ENCODE measurements around the gene SLC16A8. TPM values are rescaled to one million over a fixed set of nuclear protein-coding genes. Genes with fewer than 3 reads are reported as not detected.

SLC16A8 gene
- total and polyA plus RNA-seq, 7 donors, result 0.23 to 1.0 (median 0.29) TPM; not detected in 3

DNA sequence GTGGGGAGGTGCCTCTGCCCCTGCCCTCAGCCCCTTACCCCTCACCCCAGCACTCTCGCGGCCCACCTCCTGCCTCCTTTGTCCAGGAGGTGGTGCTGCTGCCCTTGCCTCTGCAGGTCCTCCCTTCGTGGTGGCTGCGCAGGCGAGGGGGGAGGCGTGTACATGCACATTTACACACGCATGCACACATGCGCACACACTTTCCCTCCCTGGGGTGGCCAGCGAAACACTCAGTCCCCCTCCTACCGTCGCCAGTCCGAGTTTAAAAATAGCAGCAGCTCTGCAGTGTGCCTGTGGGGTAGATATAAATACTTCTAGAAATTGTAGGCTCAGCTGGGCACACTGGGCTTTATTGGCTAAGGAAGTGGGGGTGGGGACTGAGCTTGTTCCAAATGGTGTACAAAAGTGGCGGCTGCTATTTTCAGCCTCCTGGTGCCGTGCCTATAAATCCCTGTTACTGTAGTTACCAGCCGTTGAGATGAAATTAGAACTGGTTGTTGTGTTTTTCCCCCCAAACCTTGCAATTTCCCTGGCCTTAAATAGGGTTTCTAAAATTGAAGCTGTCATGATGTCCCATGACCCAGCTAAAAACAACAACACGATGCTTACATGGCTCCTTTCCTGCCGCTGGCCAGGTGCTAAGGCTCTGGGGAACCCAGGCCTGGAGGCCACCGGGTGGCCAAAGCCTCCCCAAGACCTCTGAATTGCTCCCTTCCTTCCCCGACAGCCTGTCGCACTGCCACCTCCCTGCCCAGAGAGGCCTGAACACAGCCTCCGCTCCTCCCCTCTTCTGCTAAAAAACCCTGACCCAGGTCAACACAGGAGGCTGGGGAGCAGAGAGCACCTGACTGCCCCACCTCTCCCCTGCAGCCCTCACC, 14.4 kb downstream of the SLC16A8 start:
- peaks cover 55% of the 10 kb centered on the region for H3K4me1 ChIP-seq
- TF ChIP-seq, protein P1, sequence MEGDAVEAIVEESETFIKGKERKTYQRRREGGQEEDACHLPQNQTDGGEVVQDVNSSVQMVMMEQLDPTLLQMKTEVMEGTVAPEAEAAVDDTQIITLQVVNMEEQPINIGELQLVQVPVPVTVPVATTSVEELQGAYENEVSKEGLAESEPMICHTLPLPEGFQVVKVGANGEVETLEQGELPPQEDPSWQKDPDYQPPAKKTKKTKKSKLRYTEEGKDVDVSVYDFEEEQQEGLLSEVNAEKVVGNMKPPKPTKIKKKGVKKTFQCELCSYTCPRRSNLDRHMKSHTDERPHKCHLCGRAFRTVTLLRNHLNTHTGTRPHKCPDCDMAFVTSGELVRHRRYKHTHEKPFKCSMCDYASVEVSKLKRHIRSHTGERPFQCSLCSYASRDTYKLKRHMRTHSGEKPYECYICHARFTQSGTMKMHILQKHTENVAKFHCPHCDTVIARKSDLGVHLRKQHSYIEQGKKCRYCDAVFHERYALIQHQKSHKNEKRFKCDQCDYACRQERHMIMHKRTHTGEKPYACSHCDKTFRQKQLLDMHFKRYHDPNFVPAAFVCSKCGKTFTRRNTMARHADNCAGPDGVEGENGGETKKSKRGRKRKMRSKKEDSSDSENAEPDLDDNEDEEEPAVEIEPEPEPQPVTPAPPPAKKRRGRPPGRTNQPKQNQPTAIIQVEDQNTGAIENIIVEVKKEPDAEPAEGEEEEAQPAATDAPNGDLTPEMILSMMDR (IDR thresholded peaks at IDR 0.05), result peak; percentile 59
- peak overlapping the region; percentile 95 for H3K27ac ChIP-seq
- DNase-seq (peak; percentile 80 to 96), ATAC-seq (peak; percentile 82 to 88 (median 86))
- H3K36me3 ChIP-seq (ENCODE audit: insufficient read depth in 1 of 2, low read depth in 1 of 2), result peaks cover 0 to 58% of the 10 kb centered on the region in 2 donors
- no peaks in the 10 kb centered on the region for H3K9me3 ChIP-seq
- no peaks in the 10 kb centered on the region for H3K27me3 ChIP-seq (ENCODE audit: insufficient read depth in 3 of 3, low read length in 2 of 3)
- peak overlapping the region; percentile 63 for H3K4me3 ChIP-seq
- intact Hi-C loops (cut with DNase I), result loop anchor here (5.0 to 10.0 kb wide), 2 partner anchors 103 to 285 kb away; no protein-coding TSS in a partner anchor
- 18 to 27% (median 24%) methylated on average over 21 of the region's 21 CpGs for WGBS, 3 donors

DNA sequence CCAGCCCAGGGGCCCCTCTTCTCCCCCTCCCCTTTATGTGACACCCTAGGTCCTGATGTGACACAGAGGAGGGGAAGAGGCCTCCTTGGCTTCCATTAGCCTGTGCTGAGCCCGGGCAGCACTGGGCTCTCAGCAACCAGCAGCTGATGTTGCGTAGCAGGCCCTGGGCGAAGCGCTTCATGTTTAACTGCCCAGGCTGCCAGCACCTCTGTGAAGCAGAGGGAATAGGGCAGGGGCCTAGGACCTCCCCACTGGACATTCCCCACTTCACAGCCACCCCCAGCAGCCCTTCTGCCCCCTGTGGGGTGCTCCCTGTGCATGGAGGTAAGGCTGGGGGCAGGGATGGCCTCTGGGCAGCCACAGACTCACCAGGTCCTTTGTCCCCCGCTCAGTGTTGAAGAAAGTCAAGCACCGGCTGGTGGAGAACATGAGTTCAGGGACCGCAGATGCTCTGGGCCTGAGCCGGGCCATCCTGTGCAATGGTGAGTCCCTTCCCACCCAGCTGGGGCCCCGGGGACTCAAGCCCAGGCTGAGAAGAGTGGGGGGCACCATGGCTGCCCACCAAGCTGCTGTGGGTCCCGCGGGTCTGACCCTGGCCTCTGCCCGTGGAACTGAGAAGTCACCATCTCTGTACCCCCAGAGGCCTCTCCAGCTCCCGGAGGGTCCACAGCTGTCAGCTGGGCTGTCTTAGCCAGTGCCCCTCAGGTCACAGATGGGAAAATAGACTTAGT, 15.2 kb downstream of the SLC16A8 start:
- no peaks in the 10 kb centered on the region for H3K27me3 ChIP-seq (ENCODE audit: insufficient read depth in 3 of 3, low read length in 2 of 3)
- intact Hi-C loops (cut with DNase I), result loop anchor here in 1 of 2 donors (10.0 kb wide), 1 partner anchor 286 kb away; no protein-coding TSS in a partner anchor
- peak overlapping the region; percentile 95 for H3K27ac ChIP-seq
- peaks cover 0 to 52% of the 10 kb centered on the region in 2 donors for H3K36me3 ChIP-seq (ENCODE audit: insufficient read depth in 1 of 2, low read depth in 1 of 2)
- ATAC-seq, result peak; percentile 10 to 46 (median 30)
- H3K9me3 ChIP-seq, result no peaks in the 10 kb centered on the region
- peaks cover 55% of the 10 kb centered on the region for H3K4me1 ChIP-seq
- peak; percentile 17 to 58 for DNase-seq
- H3K4me3 ChIP-seq, result peak overlapping the region; percentile 63
- TF ChIP-seq, protein P1 (IDR thresholded peaks at IDR 0.05), result no peak
- WGBS, 3 donors, result 36 to 53% (median 37%) methylated on average over 12 to 13 of the region's 13 CpGs

DNA sequence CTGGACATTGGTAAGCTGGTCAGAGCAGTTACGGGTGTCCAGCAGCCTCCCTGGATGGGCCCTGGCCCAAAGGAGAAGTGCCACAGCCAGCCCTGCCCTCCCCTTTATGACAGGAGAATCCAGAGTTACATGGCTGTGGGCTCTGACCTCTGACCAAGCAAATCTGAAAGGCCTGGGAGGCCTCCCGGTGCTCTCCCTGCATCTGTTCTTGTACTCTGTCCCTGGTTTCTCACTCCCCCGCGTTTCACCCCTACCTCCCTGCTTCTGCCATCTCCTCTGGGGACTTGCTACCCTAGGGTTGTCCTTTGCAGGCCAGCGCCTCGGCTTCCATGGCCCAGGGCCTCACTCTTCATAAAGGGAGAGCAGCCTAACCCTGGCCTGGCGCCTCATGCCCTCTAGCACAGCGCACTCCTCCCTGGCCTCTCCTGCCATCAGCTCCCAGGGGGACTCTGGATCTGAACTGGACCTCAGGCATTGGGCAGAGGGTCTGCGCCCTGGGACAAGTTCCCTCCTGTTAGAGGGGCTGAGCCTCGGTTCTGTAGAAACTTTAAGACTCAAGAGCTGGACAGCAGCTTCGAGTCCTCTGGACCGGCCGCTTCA, 16.1 kb downstream of the SLC16A8 start:
- Histone ChIP-seq H3K4me3 (peak overlapping the region; percentile 63), H3K9me3 (no peaks in the 10 kb centered on the region), H3K36me3 (ENCODE audit: insufficient read depth in 1 of 2, low read depth in 1 of 2) (peaks cover 0 to 42% of the 10 kb centered on the region in 2 donors), H3K4me1 (peaks cover 55% of the 10 kb centered on the region), H3K27me3 (ENCODE audit: insufficient read depth in 3 of 3, low read length in 2 of 3) (no peaks in the 10 kb centered on the region), H3K27ac (peak overlapping the region; percentile 95)
- peak in 3 of 4 donors; percentile 6 to 24 (median 7) for ATAC-seq
- intact Hi-C loops (cut with DNase I), result loop anchor here in 1 of 2 donors (10.0 kb wide), 1 partner anchor 287 kb away; no protein-coding TSS in a partner anchor
- peak; percentile 20 to 70 for DNase-seq
- TF ChIP-seq, protein P1 (IDR thresholded peaks at IDR 0.05), result no peak
- WGBS, 3 donors, result 51 to 77% (median 60%) methylated on average over 13 of the region's 13 CpGs

DNA sequence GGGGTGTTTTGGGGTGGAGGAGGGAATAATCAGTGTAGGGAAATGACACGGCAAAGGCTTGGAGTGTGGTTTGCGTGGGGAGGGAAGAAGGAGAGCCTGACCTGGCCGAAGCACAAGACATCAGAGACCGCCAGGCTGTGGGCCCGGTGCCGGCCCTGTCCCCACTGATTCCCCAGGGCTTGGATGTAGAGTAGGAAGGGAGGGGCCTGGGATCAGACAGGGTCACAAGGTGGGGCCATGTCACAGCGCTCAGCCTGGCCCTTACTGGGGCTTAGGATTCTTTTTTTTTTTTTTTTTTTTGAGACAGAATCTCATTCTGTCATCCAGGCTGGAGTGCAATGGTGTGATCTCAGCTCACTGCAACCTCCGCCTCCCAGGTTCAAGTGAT, 17.0 kb downstream of the SLC16A8 start:
- Histone ChIP-seq H3K4me1 (peaks cover 55% of the 10 kb centered on the region), H3K27ac (peak overlapping the region; percentile 95), H3K36me3 (ENCODE audit: insufficient read depth in 1 of 2, low read depth in 1 of 2) (peaks cover 0 to 35% of the 10 kb centered on the region in 2 donors), H3K4me3 (no peak overlapping the region), H3K9me3 (no peaks in the 10 kb centered on the region), H3K27me3 (ENCODE audit: insufficient read depth in 3 of 3, low read length in 2 of 3) (no peaks in the 10 kb centered on the region)
- DNase-seq (peak; percentile 27 to 75), ATAC-seq (peak in 1 of 4 donors; percentile 3)
- intact Hi-C loops (cut with DNase I), result loop anchor here in 1 of 2 donors (10.0 kb wide), 1 partner anchor 288 kb away; no protein-coding TSS in a partner anchor
- TF ChIP-seq, protein P1 (IDR thresholded peaks at IDR 0.05), result no peak
- 21 to 31% (median 25%) methylated on average over 7 to 8 of the region's 8 CpGs for WGBS, 3 donors

Measured in psoas muscle (tissue), 8 donors.